HG02885 (cell line): ENCODE measurements around the gene ACP7.
"Not testable (repeated sequence)": the region's sequence is repeated elsewhere in the genome, so short reads cannot be mapped to it uniquely, and the experiment has no call there.

Source experiments
- ATAC-seq: cut with Tn5 transposase; IDR thresholded peaks from one replicate; pipeline ENCODE4 v1.9.1; 2021; ENCODE audit warnings: mild to moderate bottlenecking; ENCODE audit not compliant: unreplicated experiment, poor library complexity

ACP7 gene, protein sequence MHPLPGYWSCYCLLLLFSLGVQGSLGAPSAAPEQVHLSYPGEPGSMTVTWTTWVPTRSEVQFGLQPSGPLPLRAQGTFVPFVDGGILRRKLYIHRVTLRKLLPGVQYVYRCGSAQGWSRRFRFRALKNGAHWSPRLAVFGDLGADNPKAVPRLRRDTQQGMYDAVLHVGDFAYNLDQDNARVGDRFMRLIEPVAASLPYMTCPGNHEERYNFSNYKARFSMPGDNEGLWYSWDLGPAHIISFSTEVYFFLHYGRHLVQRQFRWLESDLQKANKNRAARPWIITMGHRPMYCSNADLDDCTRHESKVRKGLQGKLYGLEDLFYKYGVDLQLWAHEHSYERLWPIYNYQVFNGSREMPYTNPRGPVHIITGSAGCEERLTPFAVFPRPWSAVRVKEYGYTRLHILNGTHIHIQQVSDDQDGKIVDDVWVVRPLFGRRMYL

DNA sequence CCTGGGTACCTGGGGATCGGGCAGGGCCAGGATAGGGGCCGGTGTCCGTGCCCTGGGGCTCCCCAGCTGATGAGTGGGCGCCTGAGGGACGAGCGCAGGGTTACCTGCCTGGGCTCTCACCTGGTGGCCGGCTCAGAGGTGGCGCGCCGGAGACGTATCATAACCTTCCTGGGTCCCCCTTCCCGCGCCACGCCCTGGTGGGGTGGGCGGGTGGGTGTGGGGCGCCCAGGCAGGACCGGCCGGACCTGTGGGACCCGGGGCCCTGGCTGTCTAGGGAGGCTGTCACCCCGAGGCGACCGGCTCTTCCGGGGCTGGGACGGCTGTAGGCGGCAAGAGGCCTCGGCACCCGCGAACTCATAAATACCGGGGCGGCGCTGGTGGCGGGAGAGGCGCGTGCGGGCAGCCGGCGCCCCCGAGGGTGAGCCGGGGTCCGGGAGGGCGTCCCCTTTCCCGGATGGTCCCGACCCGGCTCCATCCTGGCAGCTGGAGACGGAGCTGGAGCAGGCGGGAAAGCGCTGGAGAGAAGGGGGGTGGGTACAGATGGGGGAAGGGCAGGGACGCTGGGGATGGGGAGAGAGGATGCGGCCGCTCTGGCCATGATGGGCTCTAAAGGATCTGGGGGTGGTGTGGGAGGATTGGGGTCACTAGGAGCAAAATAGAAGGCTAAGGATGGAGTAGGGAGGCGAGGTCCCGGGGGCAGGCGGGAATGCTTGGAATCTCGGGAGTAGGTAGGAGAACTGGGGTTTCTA lies at the start of gene ACP7:
Gene ACP7 (plus strand): TSS at position 386 of the 749 bp plus-strand sequence. CDS start 902 bp downstream, outside the sequence.
- no peak for ATAC-seq

DNA sequence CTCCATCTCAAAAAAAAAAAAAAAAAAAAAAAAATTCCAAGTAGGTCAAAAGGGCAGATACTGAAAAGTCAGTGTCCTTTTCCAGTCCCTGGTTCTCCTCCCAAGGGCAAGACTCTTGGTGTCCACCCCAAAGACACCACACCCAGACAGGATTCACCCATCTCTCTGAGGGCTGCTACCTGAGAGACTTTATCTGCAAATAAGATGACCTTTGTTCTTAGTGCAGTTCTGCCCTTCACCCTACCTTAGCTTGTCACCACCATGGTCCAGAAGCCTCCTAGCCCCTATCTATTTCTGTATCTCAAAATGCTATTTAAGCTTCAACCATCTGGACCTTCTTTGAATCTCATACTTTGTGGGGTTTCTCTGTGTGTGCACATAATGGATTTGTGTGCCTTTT lies 47.6 kb upstream of the ACP7 start:
- no peak for ATAC-seq

DNA sequence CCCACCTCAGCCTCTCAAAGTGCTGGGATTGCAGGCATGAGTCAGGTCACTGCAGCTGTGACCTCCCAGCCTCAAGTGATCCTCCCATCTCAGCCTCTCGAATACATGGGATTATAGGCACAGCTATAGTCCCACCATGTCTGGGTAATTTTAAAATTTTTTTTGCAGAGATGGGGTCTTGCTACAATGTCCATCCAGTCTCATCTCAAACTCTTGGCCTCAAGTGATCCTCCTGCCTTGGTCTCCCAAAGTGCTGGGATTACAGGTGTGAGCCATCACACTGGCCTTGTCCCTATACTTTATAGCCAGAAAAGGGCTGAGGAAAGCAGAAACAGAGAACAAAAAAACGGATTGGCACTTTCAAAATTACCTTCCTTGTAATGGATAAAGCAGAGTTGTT lies 47.0 kb upstream of the ACP7 start:
- no peak for ATAC-seq

DNA sequence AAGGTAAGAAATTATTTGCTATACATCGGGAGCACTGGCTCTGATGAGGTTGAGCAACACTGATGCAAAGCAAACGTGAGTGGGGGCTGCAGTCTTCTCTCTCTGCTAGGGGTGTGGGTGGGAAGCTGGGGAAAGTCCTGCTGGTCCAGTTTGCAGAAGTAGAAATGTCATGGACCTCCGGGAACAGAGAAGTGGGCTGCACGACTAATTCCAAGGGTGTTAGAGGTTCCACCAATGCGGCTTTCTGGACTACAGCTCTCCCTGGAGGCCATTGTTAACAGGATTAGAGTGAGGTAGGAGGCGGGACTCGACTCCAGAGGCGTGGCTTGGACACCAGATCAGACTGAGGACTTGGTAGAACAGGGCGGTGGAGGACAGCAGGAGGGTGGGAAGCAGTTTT lies 46.1 kb upstream of the ACP7 start:
- no peak for ATAC-seq

DNA sequence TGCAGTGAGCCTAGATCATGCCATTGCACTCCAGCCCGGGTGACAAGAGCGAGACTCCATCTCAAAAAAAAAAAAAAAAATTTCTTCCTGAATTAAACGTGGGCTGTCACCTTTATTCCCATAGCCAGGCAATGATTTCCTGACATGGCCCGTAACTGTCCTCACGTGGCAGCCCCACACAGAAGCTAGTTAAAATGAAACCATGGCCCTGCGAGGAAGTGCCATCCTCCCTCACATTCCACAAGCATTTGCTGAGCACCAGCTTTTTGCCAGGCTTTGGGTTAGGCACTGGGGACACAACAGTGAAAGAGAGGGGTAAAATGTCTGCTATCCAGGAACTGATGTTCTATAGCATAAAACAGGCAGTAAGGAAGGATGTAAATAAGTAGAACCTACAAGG lies 38.7 kb upstream of the ACP7 start:
- no peak for ATAC-seq

DNA sequence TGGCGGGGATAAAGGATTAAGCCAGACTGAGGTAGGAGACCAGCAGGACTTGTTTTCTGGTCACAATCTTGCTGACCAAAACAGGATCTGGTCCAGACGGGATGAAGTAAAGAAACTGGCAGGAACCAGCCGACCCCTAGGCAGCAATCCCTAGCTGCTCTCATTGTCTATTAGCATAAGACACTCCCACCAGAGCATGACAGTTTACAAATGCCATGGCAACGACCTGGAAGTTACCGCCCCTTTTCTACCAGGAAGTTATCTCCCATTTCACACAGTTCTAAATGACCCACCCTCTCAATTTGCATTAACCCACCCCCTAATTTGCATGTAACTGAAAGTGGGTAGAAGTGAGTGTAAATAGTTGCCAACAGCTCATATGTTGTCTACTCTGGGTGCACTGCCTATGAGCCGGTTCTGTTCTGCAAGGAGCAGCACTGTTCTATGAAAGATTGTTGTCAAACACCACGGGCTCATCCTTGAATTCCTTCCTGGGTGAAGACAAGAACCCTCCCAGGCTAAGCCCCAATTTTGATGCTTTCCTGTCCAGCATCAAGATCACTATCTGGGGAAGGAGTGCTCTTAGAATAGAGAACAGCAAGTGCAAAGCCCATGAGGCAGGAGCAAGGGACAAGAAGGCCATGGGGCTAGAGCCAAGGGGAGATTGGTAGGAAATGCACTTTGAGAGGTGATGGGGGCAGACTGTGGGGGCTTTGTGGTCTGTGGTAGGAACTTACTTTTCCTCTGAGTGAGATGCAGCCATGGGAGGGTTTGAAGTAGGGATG lies 37.9 kb upstream of the ACP7 start:
- ATAC-seq: no peak

DNA sequence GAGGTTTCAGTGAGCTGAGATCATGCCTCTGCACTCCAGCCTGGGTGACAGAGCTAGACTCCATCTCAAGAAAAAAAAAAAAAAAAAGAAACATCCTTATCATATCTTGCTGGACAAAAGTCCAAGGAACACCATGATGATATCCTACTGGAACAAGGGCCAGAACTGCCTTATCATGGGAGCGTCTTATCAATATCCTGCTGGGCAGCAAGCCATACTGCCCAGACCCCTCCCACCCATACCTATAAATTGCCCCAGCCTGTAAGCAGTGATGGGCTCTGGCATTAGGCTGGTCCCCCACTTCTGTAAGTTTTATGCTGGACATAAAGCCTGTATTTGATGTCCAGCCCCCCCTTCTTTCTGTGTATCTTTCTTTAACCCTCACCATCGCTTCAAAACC lies 37.1 kb upstream of the ACP7 start:
- no peak for ATAC-seq

DNA sequence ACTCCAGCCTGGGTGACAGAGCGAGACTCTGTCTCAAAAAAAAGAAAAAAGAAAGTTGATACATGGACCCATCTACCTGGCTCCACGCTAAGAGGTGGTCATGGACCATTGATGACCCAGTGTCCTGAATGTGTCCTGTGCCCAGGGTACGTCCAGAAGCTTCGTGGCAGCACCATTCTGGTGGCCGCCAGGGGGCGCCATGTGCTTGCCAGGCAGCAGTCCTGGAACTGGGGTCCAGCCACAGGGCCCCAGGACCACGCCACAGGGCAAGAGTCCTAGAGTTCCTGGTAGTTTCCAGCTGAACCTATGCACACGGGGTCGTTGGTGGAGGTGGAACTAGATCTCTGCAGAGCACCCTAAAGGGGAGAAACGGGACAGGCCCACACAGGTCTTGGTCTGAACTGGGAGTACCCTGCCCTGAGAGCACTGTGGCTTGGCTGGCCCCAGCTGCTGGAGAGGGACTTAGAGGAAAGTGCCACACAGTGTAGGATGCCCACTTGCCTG lies 31.9 kb upstream of the ACP7 start:
- no peak for ATAC-seq

DNA sequence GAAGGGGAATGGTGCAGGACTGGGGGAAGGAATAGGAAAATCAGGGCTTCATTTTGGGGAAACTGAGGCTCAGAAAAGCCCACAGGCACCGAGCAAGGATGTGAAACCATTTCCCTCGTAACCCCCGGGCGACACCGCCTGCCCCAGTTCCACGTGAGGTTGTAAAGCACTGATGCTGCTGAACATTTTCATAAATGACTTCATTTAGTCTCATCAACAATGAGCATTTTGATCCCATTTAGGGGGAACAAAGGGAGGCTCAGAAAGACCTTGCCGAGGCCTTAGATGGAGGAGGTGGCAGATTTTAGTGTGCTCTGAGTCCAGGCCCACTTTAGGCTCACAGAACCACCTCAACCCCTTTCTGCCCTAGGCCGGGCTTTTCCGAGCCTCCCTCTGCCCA lies 31.3 kb upstream of the ACP7 start:
- ATAC-seq: no peak

DNA sequence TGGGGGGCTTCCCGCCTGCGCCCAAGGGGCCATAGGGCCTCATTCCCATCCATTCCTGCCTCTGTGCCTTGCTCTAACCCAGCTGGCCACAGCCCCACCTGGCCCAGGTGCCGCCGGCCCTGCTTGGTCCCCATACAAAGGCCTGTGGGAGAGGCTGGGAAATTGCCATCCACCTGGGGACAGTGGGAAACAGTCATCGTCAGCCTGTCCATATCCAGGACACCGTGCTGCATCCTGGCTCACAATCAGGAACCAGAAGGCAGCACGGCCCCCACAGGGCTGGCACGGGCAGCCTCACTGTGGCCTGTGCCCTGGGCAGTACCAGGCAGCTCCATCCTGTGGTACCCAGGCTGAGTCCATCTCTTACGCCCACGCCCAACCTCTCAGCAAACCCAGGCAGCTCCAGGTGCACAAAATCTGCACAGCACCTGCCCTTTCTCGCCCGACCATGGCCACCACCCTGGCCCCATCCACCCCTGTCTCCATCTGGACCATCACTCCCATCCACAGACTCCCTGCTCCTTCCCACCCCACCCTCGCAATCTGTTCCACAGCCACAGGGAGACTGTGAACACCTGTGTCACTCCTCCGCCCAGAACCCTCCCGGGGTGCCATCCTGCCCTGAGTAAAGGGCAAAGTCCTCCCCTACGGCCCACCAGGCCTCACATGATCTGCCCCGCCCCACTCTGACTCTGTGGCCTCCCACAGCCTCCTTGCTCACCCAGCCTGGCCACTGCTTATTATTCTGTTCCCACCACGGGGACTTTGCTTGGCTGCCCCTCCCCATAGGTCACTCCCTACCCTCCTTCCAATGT lies 30.7 kb upstream of the ACP7 start:
- ATAC-seq: no peak

DNA sequence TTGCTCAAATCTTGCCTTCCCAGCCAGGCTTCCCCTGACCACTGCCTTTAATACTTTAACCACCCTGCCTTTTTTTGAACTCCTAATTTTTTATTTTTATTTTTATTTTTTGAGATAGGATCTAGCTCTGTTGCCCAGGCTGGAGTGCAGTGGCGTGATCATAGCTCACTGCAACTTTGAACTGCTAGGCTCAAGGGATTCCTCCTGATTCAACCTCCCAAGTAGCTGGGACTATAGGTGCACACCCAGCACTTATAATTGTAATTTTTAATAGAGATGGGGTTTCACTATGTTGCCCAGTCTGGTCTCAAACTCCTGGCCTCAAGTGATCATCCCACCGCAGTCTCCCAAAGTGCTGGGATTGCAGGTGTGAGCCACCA lies 30.1 kb upstream of the ACP7 start:
- no peak for ATAC-seq

DNA sequence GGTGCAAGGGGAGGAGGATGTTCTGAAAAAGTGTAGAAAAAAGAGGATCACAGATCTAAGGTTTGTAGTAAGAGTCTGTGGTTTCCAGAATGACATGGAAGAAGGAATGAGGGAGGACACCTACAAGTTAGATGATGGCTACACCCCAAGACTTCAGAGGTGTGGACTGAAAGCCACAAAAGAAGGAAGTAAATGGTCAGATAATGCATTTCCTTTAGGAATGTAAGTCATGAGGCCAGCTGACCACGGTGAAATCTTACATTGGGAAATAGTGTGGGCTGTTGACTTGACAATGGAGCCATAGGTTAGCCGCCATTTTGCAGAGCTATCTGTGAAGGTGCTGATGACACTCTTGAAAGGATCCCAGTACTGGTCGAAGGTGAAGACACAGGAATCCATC lies 26.6 kb upstream of the ACP7 start:
- no peak for ATAC-seq

DNA sequence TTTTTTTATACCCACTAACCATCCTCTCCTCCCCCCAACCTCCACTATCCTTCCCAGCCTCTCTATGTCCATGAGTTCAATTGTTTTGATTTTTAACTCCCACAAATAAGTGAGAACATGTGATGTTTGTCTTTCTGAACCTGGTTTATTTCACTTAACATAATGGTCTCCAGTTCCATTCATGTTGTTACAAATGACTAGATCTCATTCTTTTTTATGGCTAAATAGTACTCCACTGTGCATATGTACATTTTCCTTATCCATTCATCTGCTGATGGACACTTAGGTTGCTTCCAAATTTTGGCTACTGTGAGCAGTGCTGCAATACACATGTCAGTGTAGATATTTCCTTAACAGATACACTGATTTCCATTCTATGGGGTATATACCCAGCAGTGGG lies 24.9 kb upstream of the ACP7 start:
- no peak for ATAC-seq

DNA sequence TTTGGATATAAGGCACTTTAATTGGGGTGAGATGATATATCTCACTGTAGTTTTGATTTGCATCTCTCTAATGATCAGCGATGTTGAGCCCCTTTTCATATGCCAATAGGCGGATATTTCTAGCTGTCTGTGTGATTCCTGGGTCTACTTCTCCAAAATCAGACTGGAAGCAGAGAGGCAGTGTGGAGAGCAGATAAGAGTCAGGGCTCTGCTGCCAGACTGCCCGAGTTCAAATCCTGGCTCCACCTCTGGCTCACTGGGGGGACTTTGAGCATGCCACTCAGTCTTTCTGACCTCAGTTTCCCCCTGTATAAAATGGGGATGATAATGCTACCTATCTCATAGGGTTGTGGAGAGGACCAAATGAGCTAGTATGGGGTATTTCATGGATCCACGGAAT lies 24.0 kb upstream of the ACP7 start:
- ATAC-seq: no peak

DNA sequence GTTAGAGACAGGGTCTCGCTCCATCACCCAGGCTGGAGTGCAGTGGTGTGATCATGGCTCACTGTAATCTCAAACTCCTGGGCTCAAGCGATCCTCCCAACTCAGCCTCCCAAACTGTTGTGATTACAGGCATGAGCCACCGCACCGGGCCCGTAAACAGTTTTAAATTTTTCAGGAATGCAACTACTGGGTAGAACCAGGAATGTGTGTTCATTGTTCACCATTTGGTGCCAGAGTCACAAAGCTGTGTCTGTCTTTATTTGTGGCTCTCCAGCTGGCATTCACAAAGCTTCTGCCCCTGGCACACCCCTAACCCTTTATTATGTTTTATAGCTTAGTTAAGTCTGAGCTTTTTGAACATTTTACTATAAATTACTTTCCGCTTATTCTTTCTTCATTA lies 19.8 kb upstream of the ACP7 start:
- no peak for ATAC-seq

DNA sequence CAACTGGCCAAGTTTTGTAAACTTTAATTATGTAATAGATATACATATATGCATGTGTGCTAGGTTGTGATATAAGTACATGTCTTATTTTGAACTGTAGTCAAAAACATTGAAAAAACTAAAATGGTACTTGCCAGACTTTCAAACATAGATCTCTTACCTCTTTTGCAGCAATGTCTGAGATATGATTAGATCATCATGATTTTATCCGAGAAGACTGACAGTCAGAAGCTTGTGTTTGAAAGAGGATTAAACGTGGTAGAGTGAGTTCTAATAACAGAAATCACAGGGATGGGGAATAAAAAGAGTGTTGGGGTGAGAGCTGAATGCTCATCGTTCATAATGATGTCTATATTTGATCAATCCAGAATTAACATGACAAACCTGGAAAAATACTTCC lies 18.2 kb upstream of the ACP7 start:
- ATAC-seq: no peak

DNA sequence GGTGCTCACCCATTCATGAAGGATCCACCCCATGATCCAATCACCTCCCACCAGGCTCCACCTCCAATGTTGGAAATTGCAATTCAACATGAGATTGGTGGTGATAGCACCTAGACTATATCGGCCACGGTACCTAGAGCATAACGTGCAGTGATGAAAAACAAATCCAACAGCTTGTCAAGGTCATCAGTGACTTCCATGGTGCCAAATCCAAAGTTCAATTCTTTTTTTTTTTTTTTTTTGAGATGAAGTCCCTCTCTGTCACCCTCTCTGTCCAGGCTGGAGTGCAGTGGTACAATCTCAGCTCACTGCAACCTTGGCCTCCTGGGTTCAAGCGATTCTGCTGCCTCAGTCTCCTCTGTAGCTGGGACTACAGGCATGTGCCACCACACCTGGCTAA lies 17.1 kb upstream of the ACP7 start:
- ATAC-seq: no peak

DNA sequence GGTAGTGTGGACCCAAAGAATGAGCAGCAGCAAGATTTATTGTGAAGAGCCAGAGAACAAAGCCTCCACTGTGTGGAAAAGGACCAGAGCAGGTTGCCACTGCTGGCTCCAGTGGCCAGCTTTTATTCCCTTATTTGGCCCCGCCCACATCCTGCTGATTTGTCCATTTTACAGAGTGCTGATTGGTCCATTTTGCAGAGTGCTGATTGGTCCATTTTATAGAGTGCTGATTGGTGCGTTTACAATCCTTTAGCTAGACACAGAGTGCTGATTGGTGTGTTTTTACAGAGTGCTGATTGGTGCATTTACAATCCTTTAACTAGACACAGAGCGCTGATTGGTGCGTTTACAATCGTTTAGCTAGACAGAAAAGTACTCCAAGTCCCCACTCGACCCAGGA lies 15.9 kb upstream of the ACP7 start:
- not testable (repeated sequence) for ATAC-seq

DNA sequence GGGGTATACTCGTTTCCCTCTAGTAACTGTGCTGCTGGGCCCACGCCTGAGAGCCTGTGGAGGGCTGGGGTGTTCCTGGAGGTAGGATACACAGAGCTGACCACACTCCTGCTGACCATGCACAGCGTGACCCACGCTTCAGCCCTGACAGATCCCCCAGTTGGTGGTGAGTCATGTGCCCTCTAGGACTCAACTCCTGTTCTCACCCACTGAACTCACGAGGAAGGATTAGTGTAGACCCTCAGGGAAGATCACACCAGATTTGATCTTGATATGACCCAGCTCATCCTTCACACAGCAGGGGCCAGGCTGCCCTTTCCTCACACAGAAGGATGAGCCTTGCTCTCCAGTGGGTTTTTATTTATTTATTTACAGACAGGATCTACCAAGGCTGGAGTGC lies 13.3 kb upstream of the ACP7 start:
- no peak for ATAC-seq

DNA sequence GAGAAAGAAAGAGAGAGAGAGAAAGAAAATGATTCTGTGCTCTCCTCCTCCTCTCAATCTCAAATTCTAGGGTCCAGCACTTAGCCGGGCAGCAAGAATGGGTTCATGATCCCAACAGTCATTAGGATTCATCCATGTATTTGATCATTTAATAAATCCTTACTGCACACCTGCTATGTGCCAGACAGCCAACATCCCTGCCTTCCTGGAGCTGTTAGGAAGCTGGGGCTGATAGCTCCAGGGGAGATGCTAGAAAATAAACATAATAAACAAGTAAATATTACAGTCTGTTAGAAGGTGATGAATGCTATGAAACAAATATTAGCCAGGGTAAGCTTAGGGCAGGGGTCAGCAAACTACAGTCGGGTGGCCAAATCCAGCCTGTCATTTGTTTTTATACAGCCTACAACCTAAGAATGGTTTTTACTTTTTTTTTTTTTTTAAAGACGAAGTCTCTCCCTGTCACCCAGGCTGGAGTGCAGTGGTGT lies 9.9 kb upstream of the ACP7 start:
- ATAC-seq: no peak
